Body of pancreas (tissue), 4 donors: ENCODE measurements around the gene IKZF2. TPM values are rescaled to one million over a fixed set of nuclear protein-coding genes. Genes with fewer than 3 reads are reported as not detected.
A peak's percentile ranks its signal among the peaks of the same experiment; 100 is the strongest.

ENCODE experiments used
- ATAC-seq: fragments of 150-250 bp; one replicate; pipeline ENCODE4 v1.9.1; 2016
- DNase-seq, 4 donors: peaks; one replicate each; pipeline ENCODE4 v3.0.0-alpha.2; 2019
- H3K27ac ChIP-seq, 4 donors: fragments of 200-600 bp; sonication (generic); 1 replicate in 3 of 4; 2 replicates in 1 of 4; pipeline versions ENCODE4 v1.5.1 to v1.6.1; 2016 to 2019; ENCODE audit warnings: mild to moderate bottlenecking in 1 of 4, mixed read lengths in 1 of 4, moderate library complexity in 1 of 4
- H3K27me3 ChIP-seq, 2 donors: fragments of 200-600 bp; sonication (generic); one replicate each; pipeline ENCODE4 v1.6.0; 2016; ENCODE audit warnings: mild to moderate bottlenecking in 1 of 2
- H3K36me3 ChIP-seq, 2 donors: fragments of 200-600 bp; sonication (generic); replicated peaks in 1 of 2; 2 replicates each; pipeline ENCODE4 v1.5.1; 2016; ENCODE audit warnings: low read depth in 2 of 2; ENCODE audit not compliant: insufficient read depth in 1 of 2
- H3K4me1 ChIP-seq: fragments of 200-600 bp; sonication (generic); one replicate; pipeline ENCODE4 v1.6.0; 2016
- H3K4me3 ChIP-seq, 2 donors: fragments of 200-600 bp; sonication (generic); 1 replicate in 1 of 2; 2 replicates in 1 of 2; pipeline ENCODE4 v1.5.1; 2016 to 2019
- H3K9me3 ChIP-seq, 3 donors: fragments of 200-600 bp; sonication (generic); 1 replicate in 2 of 3; 2 replicates in 1 of 3; pipeline ENCODE4 v1.5.1; 2016
- CTCF ChIP-seq, 7 experiments: fragments of 450-650 bp in 4 of 7; fragments of 200-600 bp in 3 of 7; sonication (generic) in 3 of 7; IDR thresholded peaks; one replicate each; pipeline ENCODE4 v1.5.1; 2016 to 2019; ENCODE audit warnings: antibody characterized with exemption in 7 of 7
- POLR2A ChIP-seq, 3 donors: fragments of 450-650 bp; IDR thresholded peaks; one replicate each; pipeline ENCODE4 v1.6.1; 2016; ENCODE audit warnings: antibody characterized with exemption in 3 of 3, mild to moderate bottlenecking in 2 of 3
- WGBS, 2 donors: methylation state at CpG; one replicate each; pipeline ENCODE4 v1.1.5; 2017; 5-methylcytosine and 5-hydroxymethylcytosine counted together
- intact Hi-C: fragments of 100-400 bp; cut with DNase I; formaldehyde crosslinking; loops from one replicate; pipeline ENCODE4 v1.15.1; 2023
- total RNA-seq, 2 donors: library from RNA; depleted of rRNA; stranded (reverse); fragments of >200 nt; gene quantifications; one replicate each; pipeline ENCODE4 v1.1.0, GENCODE V29; 2016

Gene IKZF2
- total RNA-seq, 2 donors from 2014 or later, result 1.3 to 3.9 TPM

- no peaks in the 10 kb centered on the region for H3K9me3 ChIP-seq
- DNase-seq (no peak), ATAC-seq (no peak)
- 24 to 29% methylated on average over 7 of the region's 7 CpGs for WGBS, 2 donors
- TF ChIP-seq POLR2A (IDR thresholded peaks at IDR 0.05) (no peak), CTCF (IDR thresholded peaks at IDR 0.05) (no peak)
- H3K36me3 ChIP-seq, result no peaks in the 10 kb centered on the region
- intact Hi-C loops, result no loop called here
- H3K4me3 ChIP-seq, result no peak overlapping the region
- no peak overlapping the region for H3K27ac ChIP-seq
- H3K4me1 ChIP-seq, result peaks cover 13% of the 10 kb centered on the region
- no peaks in the 10 kb centered on the region for H3K27me3 ChIP-seq
These were observed 47.1 kb downstream of the IKZF2 start for GRCh38 chr2:213104092-213104902.

GRCh38 chr2:213101692-213102460, 49.5 kb downstream of the IKZF2 start:
- no peak for ATAC-seq
- Histone ChIP-seq H3K27ac (no peak overlapping the region), H3K4me1 (peaks cover 13% of the 10 kb centered on the region), H3K27me3 (no peaks in the 10 kb centered on the region), H3K9me3 (no peaks in the 10 kb centered on the region), H3K4me3 (no peak overlapping the region), H3K36me3 (no peaks in the 10 kb centered on the region)
- 57 to 65% methylated on average over 5 of the region's 5 CpGs for WGBS, 2 donors
- DNase-seq, result no peak
- intact Hi-C loops, result no loop called here
- TF ChIP-seq CTCF (IDR thresholded peaks at IDR 0.05) (no peak), POLR2A (IDR thresholded peaks at IDR 0.05) (no peak)

- H3K9me3 ChIP-seq, result no peaks in the 10 kb centered on the region
- H3K27ac ChIP-seq, result no peak overlapping the region
- intact Hi-C loops, result no loop called here
- H3K4me3 ChIP-seq, result no peak overlapping the region
- peaks cover 13% of the 10 kb centered on the region for H3K4me1 ChIP-seq
- no peaks in the 10 kb centered on the region for H3K36me3 ChIP-seq
- H3K27me3 ChIP-seq, result no peaks in the 10 kb centered on the region
- WGBS, 2 donors, result 82 to 86% methylated on average over 1 of the region's 1 CpG
- TF ChIP-seq POLR2A (IDR thresholded peaks at IDR 0.05) (no peak), CTCF (IDR thresholded peaks at IDR 0.05) (no peak)
- DNase-seq (no peak), ATAC-seq (no peak)
These were observed 50.3 kb downstream of the IKZF2 start for GRCh38 chr2:213101109-213101508.

GRCh38 chr2:213098612-213099011, 52.8 kb downstream of the IKZF2 start:
- Histone ChIP-seq H3K4me1 (peaks cover 8% of the 10 kb centered on the region), H3K36me3 (no peaks in the 10 kb centered on the region), H3K9me3 (no peaks in the 10 kb centered on the region), H3K27ac (no peak overlapping the region), H3K4me3 (no peak overlapping the region), H3K27me3 (no peaks in the 10 kb centered on the region)
- ATAC-seq, result peak; percentile 59
- intact Hi-C loops, result no loop called here
- DNase-seq, result peak; percentile 13 to 53 (median 18)
- 32 to 34% methylated on average over 4 of the region's 4 CpGs for WGBS, 2 donors
- TF ChIP-seq CTCF (IDR thresholded peaks at IDR 0.05), result no peak
- no peak for TF ChIP-seq POLR2A (IDR thresholded peaks at IDR 0.05)
